Endothelial cell (in vitro differentiated cells): ENCODE results near the gene MPEG1. TPM values are rescaled to one million over a fixed set of nuclear protein-coding genes. Genes with fewer than 3 reads are reported as not detected.

ENCODE experiments used
- DNase-seq: peaks from one replicate; pipeline ENCODE4 v3.0.0; 2021; ENCODE audit warnings: low spot score
- H3K27ac Mint-ChIP-seq: one replicate; pipeline ENCODE4 v1.8.0; 2021; ENCODE audit warnings: mixed read lengths, inconsistent platforms; ENCODE audit not compliant: unreplicated experiment
- H3K27me3 Mint-ChIP-seq: one replicate; pipeline ENCODE4 v1.8.0; 2021; ENCODE audit warnings: mild to moderate bottlenecking, moderate library complexity, mixed read lengths, inconsistent platforms; ENCODE audit not compliant: unreplicated experiment
- H3K36me3 Mint-ChIP-seq: one replicate; pipeline ENCODE4 v1.8.0; 2021; ENCODE audit warnings: mild to moderate bottlenecking, low read depth, mixed read lengths, inconsistent platforms; ENCODE audit not compliant: unreplicated experiment
- H3K4me1 Mint-ChIP-seq: one replicate; pipeline ENCODE4 v1.8.0; 2021; ENCODE audit warnings: mild to moderate bottlenecking, mixed read lengths, inconsistent platforms; ENCODE audit not compliant: unreplicated experiment
- H3K4me3 Mint-ChIP-seq: one replicate; pipeline ENCODE4 v1.8.0; 2021; ENCODE audit warnings: mild to moderate bottlenecking, mixed read lengths, inconsistent platforms; ENCODE audit not compliant: unreplicated experiment
- H3K9me3 Mint-ChIP-seq: one replicate; pipeline ENCODE4 v1.8.0; 2021; ENCODE audit warnings: mixed read lengths, inconsistent platforms; ENCODE audit not compliant: unreplicated experiment
- CTCF ChIP-seq: fragments of 200-600 bp; sonication (generic); IDR thresholded peaks from one replicate; pipeline ENCODE4 v1.5.0; 2021; ENCODE audit warnings: antibody characterized with exemption; ENCODE audit not compliant: unreplicated experiment
- total RNA-seq: library from RNA; stranded (reverse); fragmentation: NEBNext Ultra II Directional; extraction: Animal tissue kit (Norgen Biotek cat#: 25700); gene quantifications from one replicate; pipeline ENCODE4 v1.2.1, GENCODE V29; 2021; ENCODE audit not compliant: unreplicated experiment

MPEG1 gene
- total RNA-seq, 1 donor from 2014 or later = not detected

- Mint-ChIP-seq H3K4me1 (no peaks in the 10 kb centered on the region), H3K9me3 (no peaks in the 10 kb centered on the region), H3K4me3 (no peak overlapping the region), H3K36me3 (no peaks in the 10 kb centered on the region), H3K27ac (no peak overlapping the region), H3K27me3 (peaks cover 1% of the 10 kb centered on the region)
- no peak for DNase-seq
- no peak for TF ChIP-seq CTCF
Measured at GRCh38 chr11:59255281-59255680, 42.6 kb upstream of the MPEG1 start.

- Mint-ChIP-seq H3K27me3 (no peaks in the 10 kb centered on the region), H3K36me3 (no peaks in the 10 kb centered on the region), H3K4me1 (no peaks in the 10 kb centered on the region), H3K4me3 (no peak overlapping the region), H3K27ac (no peak overlapping the region), H3K9me3 (no peaks in the 10 kb centered on the region)
- TF ChIP-seq CTCF = no peak
- no peak for DNase-seq
Measured at GRCh38 chr11:59254286-59254685, 41.6 kb upstream of the MPEG1 start.

GRCh38 chr11:59253001-59253400, 40.3 kb upstream of the MPEG1 start:
- no peaks in the 10 kb centered on the region for H3K27me3 Mint-ChIP-seq
- TF ChIP-seq CTCF = no peak
- H3K4me3 Mint-ChIP-seq = no peak overlapping the region
- DNase-seq = no peak
- H3K27ac Mint-ChIP-seq = no peak overlapping the region
- H3K36me3 Mint-ChIP-seq = no peaks in the 10 kb centered on the region
- H3K4me1 Mint-ChIP-seq = no peaks in the 10 kb centered on the region
- no peaks in the 10 kb centered on the region for H3K9me3 Mint-ChIP-seq

- H3K27me3 Mint-ChIP-seq = no peaks in the 10 kb centered on the region
- no peaks in the 10 kb centered on the region for H3K9me3 Mint-ChIP-seq
- H3K27ac Mint-ChIP-seq = no peak overlapping the region
- no peaks in the 10 kb centered on the region for H3K4me1 Mint-ChIP-seq
- DNase-seq = no peak
- no peaks in the 10 kb centered on the region for H3K36me3 Mint-ChIP-seq
- no peak overlapping the region for H3K4me3 Mint-ChIP-seq
- TF ChIP-seq CTCF = no peak
Measured at GRCh38 chr11:59249535-59249934, 36.8 kb upstream of the MPEG1 start.

GRCh38 chr11:59247531-59248227, 35.0 kb upstream of the MPEG1 start:
- no peak for TF ChIP-seq CTCF
- no peaks in the 10 kb centered on the region for H3K27me3 Mint-ChIP-seq
- DNase-seq = no peak
- no peaks in the 10 kb centered on the region for H3K4me1 Mint-ChIP-seq
- H3K36me3 Mint-ChIP-seq = no peaks in the 10 kb centered on the region
- no peak overlapping the region for H3K27ac Mint-ChIP-seq
- H3K9me3 Mint-ChIP-seq = no peaks in the 10 kb centered on the region
- no peak overlapping the region for H3K4me3 Mint-ChIP-seq
